H1 (cell line): ENCODE measurements around the gene FBXL17.

Experiments used
- ASH2L ChIP-seq: fragments of 200-600, 300-600 bp; sonication (generic); IDR thresholded peaks from one replicate; pipeline ENCODE4 v1.7.1; 2017; ENCODE audit warnings: low read length
- CTCF ChIP-seq, 3 experiments: IDR thresholded peaks; 1 replicate in 2 of 3; 2 replicates in 1 of 3; pipeline versions ENCODE4 v1.5.1 to v1.6.1; 2011; ENCODE audit warnings: low read length in 3 of 3, mild to moderate bottlenecking in 3 of 3, inconsistent platforms in 2 of 3, low read depth in 1 of 3, moderate library complexity in 1 of 3; ENCODE audit not compliant: insufficient read depth in 1 of 3; ENCODE audit errors: control extremely low read depth in 1 of 3
- POLR2A ChIP-seq, 2 experiments: IDR thresholded peaks; 1 replicate in 1 of 2; 2 replicates in 1 of 2; pipeline ENCODE4 v1.6.1; 2011; ENCODE audit warnings: low read depth in 2 of 2, low read length in 2 of 2, mild to moderate bottlenecking in 2 of 2; ENCODE audit errors: control extremely low read depth in 1 of 2
- POLR2AphosphoS5 ChIP-seq: IDR thresholded peaks from 2 replicates; pipeline ENCODE4 v1.6.1; 2011; ENCODE audit warnings: low read depth, low read length
- YY1 ChIP-seq: IDR thresholded peaks from 2 replicates; pipeline ENCODE4 v1.6.1; 2011; ENCODE audit warnings: low read depth, mild to moderate bottlenecking, low read length
- TF ChIP-seq, protein P1 (sequence below): IDR thresholded peaks from 2 replicates; pipeline ENCODE4 v1.6.1; 2011; ENCODE audit warnings: low read depth, mild to moderate bottlenecking, low read length; ENCODE audit not compliant: insufficient read depth

GRCh38 chr5:108024986-108025385 lies 356.9 kb downstream of the FBXL17 start:
- no peak for TF ChIP-seq POLR2A (IDR thresholded peaks at IDR 0.05; ENCODE audit: control extremely low read depth in 1 of 2, low read depth in 2 of 2, low read length in 2 of 2)
- no peak for TF ChIP-seq POLR2AphosphoS5
- no peak for TF ChIP-seq CTCF (IDR thresholded peaks at IDR 0.05; ENCODE audit: control extremely low read depth in 1 of 3, insufficient read depth in 1 of 3, low read depth in 1 of 3, low read length in 3 of 3)
- TF ChIP-seq, protein P1, sequence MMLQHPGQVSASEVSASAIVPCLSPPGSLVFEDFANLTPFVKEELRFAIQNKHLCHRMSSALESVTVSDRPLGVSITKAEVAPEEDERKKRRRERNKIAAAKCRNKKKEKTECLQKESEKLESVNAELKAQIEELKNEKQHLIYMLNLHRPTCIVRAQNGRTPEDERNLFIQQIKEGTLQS = no peak
- no peak for TF ChIP-seq YY1
- TF ChIP-seq ASH2L = no peak
